Activated naive CD8-positive, alpha-beta T cell treated with anti-CD3 and anti-CD28 coated beads for 36 hours (primary cell): ENCODE data around the gene DOCK4. TPM values are rescaled to one million over a fixed set of nuclear protein-coding genes. Genes with fewer than 3 reads are reported as not detected.

Source experiments
- DNase-seq: peaks from one replicate; pipeline ENCODE4 v3.0.0; 2021
- H3K27ac Mint-ChIP-seq: one replicate; pipeline ENCODE4 v1.8.0; 2022; ENCODE audit warnings: mild to moderate bottlenecking, moderate library complexity, mixed read lengths
- H3K27me3 Mint-ChIP-seq: one replicate; pipeline ENCODE4 v1.8.0; 2022; ENCODE audit warnings: mild to moderate bottlenecking, mixed read lengths
- H3K36me3 Mint-ChIP-seq: one replicate; pipeline ENCODE4 v1.8.0; 2021; ENCODE audit warnings: mild to moderate bottlenecking, mixed read lengths
- H3K4me1 Mint-ChIP-seq: one replicate; pipeline ENCODE4 v1.8.0; 2021; ENCODE audit warnings: mixed read lengths
- H3K4me3 Mint-ChIP-seq: one replicate; pipeline ENCODE4 v1.8.0; 2022; ENCODE audit warnings: mild to moderate bottlenecking, moderate library complexity, mixed read lengths
- H3K9me3 Mint-ChIP-seq: one replicate; pipeline ENCODE4 v1.8.0; 2022; ENCODE audit warnings: mixed read lengths
- total RNA-seq, 2 experiments: library from RNA; stranded (reverse); gene quantifications; one replicate each; pipeline ENCODE4 v1.2.3, GENCODE V29; 2021

The DOCK4 gene
- total RNA-seq, 2 experiments from 2014 or later, result 0.28 to 0.29 TPM

DNA sequence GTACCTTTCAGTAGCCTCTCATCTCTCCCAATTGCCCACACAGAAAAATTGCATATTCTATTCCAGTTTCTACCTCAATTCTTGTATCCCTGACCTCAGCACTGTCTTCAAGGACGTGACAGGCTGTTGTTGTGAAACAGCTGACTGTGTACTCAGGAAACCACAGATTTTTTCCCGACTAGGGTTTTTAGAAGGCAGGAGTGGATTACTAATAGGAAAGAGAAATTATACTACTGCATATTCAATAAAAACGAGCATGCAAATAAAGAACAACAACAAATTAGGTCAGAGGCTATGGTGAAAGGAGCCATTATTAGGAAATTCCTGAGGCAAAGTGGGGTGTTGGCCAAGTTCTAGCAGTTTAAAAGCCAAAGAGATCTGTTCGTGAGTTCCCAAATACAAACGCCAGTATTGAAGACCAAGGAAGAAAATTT is 93.4 kb downstream of the DOCK4 start:
- DNase-seq, result no peak
- Mint-ChIP-seq H3K4me1 (peaks cover 2% of the 10 kb centered on the region), H3K4me3 (no peak overlapping the region), H3K9me3 (no peaks in the 10 kb centered on the region), H3K27ac (no peak overlapping the region), H3K27me3 (peaks cover 5% of the 10 kb centered on the region), H3K36me3 (no peaks in the 10 kb centered on the region)

DNA sequence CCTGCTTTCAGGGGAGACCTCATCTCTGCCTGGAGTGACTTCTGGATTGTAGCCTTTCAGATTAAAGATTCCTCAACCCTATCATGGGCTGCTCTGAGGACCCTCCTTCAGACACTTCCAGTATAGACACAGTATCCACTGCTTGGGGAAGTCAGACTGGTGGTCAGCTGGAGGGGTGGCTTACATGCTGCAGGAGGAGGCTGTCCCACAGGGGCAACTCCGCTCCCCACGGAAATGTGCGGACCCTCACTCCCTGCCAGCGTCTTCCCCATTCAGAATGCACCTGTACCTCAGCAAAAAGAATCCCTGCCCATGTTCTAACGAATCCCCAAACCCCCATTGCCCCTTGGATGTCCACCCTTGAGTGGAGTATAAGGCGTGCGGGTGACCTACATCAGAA is 95.5 kb downstream of the DOCK4 start:
- DNase-seq, result no peak
- H3K36me3 Mint-ChIP-seq, result no peaks in the 10 kb centered on the region
- no peaks in the 10 kb centered on the region for H3K9me3 Mint-ChIP-seq
- peaks cover 2% of the 10 kb centered on the region for H3K27me3 Mint-ChIP-seq
- peaks cover 2% of the 10 kb centered on the region for H3K4me1 Mint-ChIP-seq
- no peak overlapping the region for H3K4me3 Mint-ChIP-seq
- H3K27ac Mint-ChIP-seq, result no peak overlapping the region

DNA sequence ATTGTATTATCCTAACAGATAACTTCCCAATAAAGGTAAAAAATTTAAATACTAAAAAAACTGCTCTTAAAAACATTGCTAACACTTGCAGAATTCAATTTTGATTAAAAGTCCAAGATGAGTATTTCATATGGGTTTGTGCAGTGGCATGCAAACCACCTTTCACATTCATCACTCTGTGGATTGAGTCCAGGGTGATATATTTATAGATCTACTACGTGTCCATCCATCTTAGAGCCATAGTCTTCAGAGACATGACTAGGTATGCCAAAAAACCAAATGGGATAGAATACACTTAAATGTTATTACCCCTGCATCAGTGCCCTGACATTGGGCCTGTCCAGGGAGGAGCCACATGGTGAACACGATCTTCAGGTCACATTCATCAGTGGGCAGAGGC is 96.0 kb downstream of the DOCK4 start:
- no peak for DNase-seq
- Mint-ChIP-seq H3K27ac (no peak overlapping the region), H3K4me3 (no peak overlapping the region), H3K9me3 (no peaks in the 10 kb centered on the region), H3K27me3 (peaks cover 4% of the 10 kb centered on the region), H3K36me3 (no peaks in the 10 kb centered on the region), H3K4me1 (peaks cover 2% of the 10 kb centered on the region)

DNA sequence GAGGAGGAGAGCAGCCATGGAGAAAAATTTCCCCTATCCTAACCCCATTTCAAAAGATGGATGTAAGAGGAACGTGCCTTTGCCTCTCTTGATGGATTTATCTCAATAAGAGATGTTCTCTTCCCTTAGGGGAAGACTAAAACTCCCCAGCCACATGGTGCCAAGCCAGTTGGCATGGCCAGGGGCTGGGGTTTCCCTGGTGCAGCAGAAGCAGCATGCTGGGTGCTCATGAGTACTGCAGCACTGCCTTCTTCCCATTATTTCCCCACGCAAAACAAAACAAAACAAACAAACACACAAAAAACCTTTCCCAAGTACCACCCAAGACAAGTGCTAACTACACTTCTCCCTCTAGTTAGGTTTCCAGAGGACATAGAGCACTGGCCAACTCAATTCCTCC is 97.2 kb downstream of the DOCK4 start:
- Mint-ChIP-seq H3K27me3 (peaks cover 4% of the 10 kb centered on the region), H3K4me1 (peaks cover 2% of the 10 kb centered on the region), H3K4me3 (no peak overlapping the region), H3K36me3 (no peaks in the 10 kb centered on the region), H3K27ac (no peak overlapping the region), H3K9me3 (no peaks in the 10 kb centered on the region)
- DNase-seq, result no peak

DNA sequence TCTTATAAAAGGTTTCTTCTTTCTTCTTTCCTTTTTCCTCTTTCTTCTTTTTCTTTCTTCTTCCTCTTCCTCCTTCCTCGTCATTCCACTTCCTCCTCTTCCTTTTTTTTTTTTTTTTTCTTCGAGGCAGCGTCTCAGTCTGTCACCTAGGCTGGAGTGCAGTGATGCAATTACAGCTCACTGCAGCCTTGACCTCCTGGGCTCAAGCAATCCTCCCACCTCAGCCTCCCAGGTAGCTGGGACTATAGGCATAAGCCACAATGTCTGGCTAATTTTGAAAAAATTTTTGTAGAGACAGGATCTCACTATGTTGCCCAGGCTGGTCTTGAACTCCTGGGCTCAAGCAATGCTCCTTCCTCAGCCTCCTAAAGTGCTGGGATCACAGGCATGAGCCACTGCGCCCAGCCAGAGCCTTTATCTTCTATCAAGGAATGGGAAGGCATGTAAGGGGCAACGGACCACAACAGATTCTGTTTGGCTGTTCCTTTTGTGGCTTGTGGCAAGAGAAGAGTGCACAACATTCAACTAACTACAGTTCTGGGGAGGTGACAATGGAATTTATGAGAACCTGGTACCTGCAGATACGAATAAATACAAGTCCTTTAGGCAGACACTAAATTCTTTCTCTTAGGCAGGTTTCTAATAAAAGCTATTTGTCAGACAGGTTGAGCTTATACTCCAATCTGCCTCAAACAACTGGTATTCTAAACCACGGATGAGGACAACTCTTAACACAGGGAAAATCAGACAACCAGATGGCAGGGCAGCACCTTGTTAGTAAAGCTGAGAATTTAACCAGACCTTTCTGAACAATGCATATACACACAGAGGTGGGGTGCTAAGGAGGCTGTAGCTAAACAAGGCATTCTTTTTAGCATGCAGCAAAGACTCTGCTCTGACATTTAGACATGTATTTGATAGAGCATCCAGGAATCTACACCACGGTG is 100.3 kb downstream of the DOCK4 start:
- H3K36me3 Mint-ChIP-seq, result no peaks in the 10 kb centered on the region
- no peak overlapping the region for H3K27ac Mint-ChIP-seq
- no peaks in the 10 kb centered on the region for H3K9me3 Mint-ChIP-seq
- no peak for DNase-seq
- H3K27me3 Mint-ChIP-seq, result peaks cover 4% of the 10 kb centered on the region
- H3K4me3 Mint-ChIP-seq, result no peak overlapping the region
- no peaks in the 10 kb centered on the region for H3K4me1 Mint-ChIP-seq

DNA sequence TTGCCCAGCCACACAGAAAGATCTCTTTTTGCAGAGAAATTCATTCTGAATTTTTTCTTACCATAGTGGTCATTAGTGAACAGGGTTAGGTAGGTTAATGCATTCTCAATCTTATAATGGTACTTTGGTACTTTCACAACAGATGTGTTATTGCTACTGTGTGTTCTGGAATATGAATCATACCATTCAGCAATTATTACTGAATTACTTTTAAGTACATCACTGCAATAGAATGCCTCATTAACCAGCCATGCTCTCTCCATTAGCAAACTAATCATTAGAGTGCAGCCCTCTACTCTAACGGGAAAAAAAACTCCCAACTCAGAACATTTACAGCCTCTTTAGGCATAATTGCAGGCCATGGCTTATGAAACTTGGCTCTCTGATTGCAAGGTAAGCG is 102.1 kb downstream of the DOCK4 start:
- peaks cover 4% of the 10 kb centered on the region for H3K27me3 Mint-ChIP-seq
- no peak overlapping the region for H3K4me3 Mint-ChIP-seq
- DNase-seq, result no peak
- H3K36me3 Mint-ChIP-seq, result no peaks in the 10 kb centered on the region
- H3K27ac Mint-ChIP-seq, result no peak overlapping the region
- H3K9me3 Mint-ChIP-seq, result no peaks in the 10 kb centered on the region
- no peaks in the 10 kb centered on the region for H3K4me1 Mint-ChIP-seq

DNA sequence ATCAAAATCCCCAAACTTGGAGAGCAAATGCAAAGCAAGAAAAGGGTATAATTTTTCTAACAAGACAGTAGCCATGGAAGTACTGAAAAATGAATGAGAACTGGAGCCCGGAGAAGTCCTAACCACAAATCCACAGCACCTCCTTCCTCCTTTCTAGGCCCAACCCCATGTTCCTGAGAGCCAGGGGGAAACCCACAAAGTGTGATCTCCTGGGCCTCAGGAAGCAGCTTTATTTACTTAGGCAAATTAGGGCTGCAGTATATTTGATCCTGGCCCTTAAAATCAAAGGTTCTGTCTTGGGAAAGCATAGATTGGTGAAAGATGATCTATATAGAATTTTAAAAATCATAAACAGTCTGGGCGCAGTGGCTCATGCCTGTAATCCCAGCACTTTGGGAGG is 103.0 kb downstream of the DOCK4 start:
- H3K4me3 Mint-ChIP-seq, result no peak overlapping the region
- no peak overlapping the region for H3K27ac Mint-ChIP-seq
- H3K27me3 Mint-ChIP-seq, result peaks cover 4% of the 10 kb centered on the region
- no peaks in the 10 kb centered on the region for H3K4me1 Mint-ChIP-seq
- no peaks in the 10 kb centered on the region for H3K9me3 Mint-ChIP-seq
- no peaks in the 10 kb centered on the region for H3K36me3 Mint-ChIP-seq
- no peak for DNase-seq

DNA sequence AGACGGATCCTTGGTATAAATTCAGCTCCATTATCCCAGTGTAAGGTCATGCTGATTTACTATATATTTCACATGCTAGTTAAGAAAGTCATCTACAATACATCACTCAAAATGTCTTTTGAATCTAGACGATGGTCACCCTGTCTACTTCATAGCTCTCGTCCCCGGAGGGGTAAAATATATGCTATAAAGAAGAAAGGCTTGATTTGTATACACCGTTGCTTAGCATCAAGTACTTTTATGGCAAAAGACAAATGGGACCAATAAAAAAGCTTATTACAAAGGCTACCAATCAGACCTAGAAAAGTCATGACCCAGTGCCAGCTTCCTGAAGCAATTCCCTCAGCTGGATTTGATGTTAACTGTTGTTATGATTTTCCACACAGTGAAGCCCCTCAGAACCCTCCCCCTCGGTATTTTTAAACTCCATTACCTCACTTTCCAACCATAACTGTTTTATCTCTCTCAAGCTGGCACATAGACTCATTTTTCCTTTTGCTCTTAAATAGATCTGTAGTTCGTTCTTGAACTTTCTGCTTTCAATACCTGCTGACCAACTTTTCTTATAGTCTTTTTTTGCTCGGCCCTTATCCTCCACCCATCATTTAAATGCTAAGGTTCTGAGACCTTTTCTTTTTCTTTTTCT is 104.9 kb downstream of the DOCK4 start:
- Mint-ChIP-seq H3K27me3 (peaks cover 4% of the 10 kb centered on the region), H3K36me3 (no peaks in the 10 kb centered on the region), H3K4me1 (no peaks in the 10 kb centered on the region), H3K4me3 (no peak overlapping the region), H3K27ac (no peak overlapping the region), H3K9me3 (no peaks in the 10 kb centered on the region)
- DNase-seq, result no peak

DNA sequence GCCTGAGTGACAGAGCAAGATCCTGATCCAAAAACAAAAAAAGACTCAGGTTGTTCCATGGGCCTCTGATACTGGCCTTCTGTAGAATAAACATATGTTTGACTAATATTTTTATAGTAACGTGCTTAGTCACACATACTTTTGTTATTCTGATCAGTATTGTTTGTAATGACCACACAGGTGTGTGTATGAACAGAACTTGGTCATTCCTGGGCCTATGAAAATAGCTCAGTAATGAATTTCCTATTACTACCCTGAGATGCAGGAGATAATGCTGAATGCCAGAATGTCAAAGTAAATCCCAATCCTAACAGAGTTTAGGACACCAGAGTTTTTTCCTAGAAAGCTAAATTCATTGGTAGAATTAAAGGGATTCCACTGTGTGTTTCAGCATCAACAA is 108.7 kb downstream of the DOCK4 start:
- no peak overlapping the region for H3K27ac Mint-ChIP-seq
- H3K4me3 Mint-ChIP-seq, result no peak overlapping the region
- no peak for DNase-seq
- H3K9me3 Mint-ChIP-seq, result no peaks in the 10 kb centered on the region
- H3K36me3 Mint-ChIP-seq, result no peaks in the 10 kb centered on the region
- H3K27me3 Mint-ChIP-seq, result no peaks in the 10 kb centered on the region
- H3K4me1 Mint-ChIP-seq, result no peaks in the 10 kb centered on the region

DNA sequence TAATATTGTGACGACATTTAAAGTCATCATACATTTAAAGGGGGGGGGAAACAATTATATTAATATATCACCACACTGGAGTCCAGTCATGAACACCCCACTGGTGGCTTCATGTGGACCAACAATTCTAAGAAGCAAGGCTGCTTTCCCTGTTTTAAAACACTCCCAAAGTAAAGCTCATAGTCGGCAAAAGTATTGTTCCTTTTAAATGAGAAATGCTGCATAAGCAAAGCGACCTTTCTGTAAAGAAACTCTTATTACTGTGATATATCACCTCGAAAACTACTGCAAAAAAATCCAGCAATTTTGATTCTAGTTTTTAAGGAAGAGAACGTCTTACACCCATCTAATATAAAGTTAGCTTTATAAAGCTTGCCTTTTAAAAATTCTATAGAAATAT is 112.8 kb downstream of the DOCK4 start:
- H3K27me3 Mint-ChIP-seq, result peaks cover 8% of the 10 kb centered on the region
- no peak for DNase-seq
- no peaks in the 10 kb centered on the region for H3K36me3 Mint-ChIP-seq
- no peaks in the 10 kb centered on the region for H3K9me3 Mint-ChIP-seq
- no peak overlapping the region for H3K27ac Mint-ChIP-seq
- H3K4me1 Mint-ChIP-seq, result no peaks in the 10 kb centered on the region
- no peak overlapping the region for H3K4me3 Mint-ChIP-seq

DNA sequence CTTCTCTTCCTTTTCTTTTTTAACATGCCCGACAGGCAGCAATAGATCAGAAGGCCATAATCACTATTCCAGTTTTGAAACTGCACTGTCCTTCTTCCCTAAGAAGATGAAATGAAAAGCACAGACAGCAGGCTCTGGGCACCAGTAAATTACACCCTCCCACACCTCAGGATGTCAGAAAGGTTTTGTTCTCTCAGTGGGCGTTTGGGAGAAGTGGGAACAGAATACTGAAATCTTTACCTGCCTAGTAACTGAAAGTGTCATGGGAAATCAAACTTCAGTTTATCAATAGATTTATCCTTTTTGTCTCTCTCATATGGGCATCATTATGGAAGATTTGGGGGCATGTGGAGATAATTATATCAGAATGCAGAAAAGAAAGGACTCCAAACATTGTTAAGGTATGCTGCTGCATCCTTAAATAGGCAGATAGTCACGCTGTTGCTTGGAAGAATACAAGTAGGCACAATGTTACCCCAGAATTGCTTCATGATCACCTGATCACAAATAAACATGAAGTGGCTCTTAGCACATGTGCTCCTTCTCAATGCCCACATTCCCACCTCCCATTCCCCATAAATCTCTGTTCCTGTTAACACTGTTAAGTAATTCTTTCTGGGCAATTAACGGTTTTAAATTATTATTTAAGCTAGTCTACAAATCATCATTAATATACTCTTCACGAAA is 113.3 kb downstream of the DOCK4 start:
- Mint-ChIP-seq H3K4me3 (no peak overlapping the region), H3K4me1 (no peaks in the 10 kb centered on the region), H3K27ac (no peak overlapping the region), H3K36me3 (no peaks in the 10 kb centered on the region), H3K27me3 (peaks cover 8% of the 10 kb centered on the region), H3K9me3 (no peaks in the 10 kb centered on the region)
- no peak for DNase-seq

DNA sequence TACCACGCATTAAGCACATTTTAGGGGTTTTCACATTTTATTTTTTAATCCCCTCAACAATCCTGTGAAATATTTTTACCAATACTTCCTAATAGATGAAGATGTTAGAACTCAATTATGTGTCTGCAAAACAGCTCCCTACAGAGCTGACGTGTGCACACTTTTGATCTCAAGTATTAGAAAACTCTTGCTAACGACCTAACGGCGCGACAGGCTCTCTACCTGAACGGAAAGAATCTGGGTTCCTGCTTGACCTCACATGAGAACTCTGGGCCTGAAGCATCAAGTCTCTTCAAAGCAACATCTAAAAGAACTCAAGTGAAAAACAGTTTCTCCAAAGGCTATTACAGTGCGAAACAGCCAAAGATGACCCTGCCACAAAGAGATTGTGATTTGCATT is 113.9 kb downstream of the DOCK4 start:
- Mint-ChIP-seq H3K27me3 (peaks cover 8% of the 10 kb centered on the region), H3K4me3 (no peak overlapping the region), H3K9me3 (no peaks in the 10 kb centered on the region), H3K36me3 (no peaks in the 10 kb centered on the region), H3K27ac (no peak overlapping the region), H3K4me1 (no peaks in the 10 kb centered on the region)
- no peak for DNase-seq

DNA sequence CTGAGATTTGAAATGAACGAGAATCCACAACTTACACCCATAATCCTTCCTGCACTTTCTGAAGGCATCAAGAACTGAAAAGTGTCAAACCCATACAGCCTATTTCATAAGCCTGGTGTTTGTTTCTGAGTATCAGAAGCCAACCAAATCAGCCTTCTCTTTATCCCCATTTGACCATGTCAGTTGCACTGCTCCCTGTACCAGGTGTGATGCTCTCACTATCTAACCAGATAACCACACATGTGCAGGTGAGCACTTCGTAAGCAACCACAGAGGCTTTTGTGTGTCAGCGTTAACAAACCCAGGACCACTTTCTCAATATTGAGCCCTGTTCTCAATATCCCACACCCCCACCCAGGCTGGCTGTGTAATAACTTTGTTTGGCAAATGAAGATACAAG is 114.4 kb downstream of the DOCK4 start:
- Mint-ChIP-seq H3K27ac (no peak overlapping the region), H3K9me3 (no peaks in the 10 kb centered on the region), H3K4me1 (no peaks in the 10 kb centered on the region), H3K36me3 (no peaks in the 10 kb centered on the region), H3K27me3 (peaks cover 8% of the 10 kb centered on the region), H3K4me3 (no peak overlapping the region)
- DNase-seq, result no peak

DNA sequence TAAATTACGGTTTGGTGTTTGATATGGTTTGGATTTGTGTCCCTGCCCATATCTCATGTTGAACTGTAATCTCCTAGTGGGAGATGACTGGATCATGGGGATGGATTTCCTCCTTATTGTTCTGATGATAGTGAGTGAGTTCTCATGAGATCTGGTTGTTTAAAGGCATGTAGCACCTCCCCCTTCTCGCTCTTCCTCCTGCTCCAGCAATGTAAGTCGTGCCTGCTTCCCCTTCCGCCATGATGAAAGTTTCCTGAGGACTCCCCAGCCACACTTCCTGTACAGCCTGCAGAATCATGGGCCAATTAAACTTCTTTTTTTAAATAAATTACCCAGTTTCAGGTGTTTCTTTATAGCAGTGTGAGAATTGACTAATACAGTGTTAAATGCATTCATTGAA is 116.6 kb downstream of the DOCK4 start:
- H3K27ac Mint-ChIP-seq, result no peak overlapping the region
- no peaks in the 10 kb centered on the region for H3K36me3 Mint-ChIP-seq
- peaks cover 8% of the 10 kb centered on the region for H3K27me3 Mint-ChIP-seq
- no peaks in the 10 kb centered on the region for H3K9me3 Mint-ChIP-seq
- no peak for DNase-seq
- H3K4me1 Mint-ChIP-seq, result peaks cover under 1% of the 10 kb centered on the region
- H3K4me3 Mint-ChIP-seq, result no peak overlapping the region

DNA sequence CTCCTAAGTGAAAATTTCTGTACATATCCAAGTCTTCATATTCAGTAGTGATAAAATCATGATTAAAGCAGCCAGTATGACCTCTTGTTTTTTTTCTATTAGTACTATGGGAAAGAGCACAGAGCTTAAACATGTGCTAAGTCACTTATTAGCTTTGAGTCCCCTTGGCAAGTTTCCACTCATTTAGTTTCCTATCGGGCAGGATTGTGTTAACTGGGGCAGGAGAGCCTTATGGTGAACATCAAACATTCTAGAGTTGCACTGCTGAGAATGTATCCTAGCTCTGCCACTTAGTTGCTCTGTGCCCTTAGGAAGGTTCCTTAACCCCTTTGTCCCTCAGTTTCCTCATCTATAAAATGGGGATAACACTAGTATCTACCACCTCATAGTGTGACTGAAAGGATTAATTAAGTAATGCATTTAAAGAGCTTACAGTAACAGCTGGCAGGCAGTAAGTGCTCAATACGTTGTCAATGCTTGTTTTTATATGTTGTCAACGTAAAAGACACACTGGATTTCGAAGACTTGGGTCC is 117.6 kb downstream of the DOCK4 start:
- no peaks in the 10 kb centered on the region for H3K36me3 Mint-ChIP-seq
- peaks cover 2% of the 10 kb centered on the region for H3K4me1 Mint-ChIP-seq
- no peak overlapping the region for H3K27ac Mint-ChIP-seq
- no peak for DNase-seq
- H3K9me3 Mint-ChIP-seq, result no peaks in the 10 kb centered on the region
- no peak overlapping the region for H3K4me3 Mint-ChIP-seq
- H3K27me3 Mint-ChIP-seq, result peaks cover 8% of the 10 kb centered on the region
